SK-N-SH (cell line): ENCODE data around the gene KCTD15. TPM values are rescaled to one million over a fixed set of nuclear protein-coding genes. Genes with fewer than 3 reads are reported as not detected.

Experiments
- polyA plus RNA-seq, 3 experiments: library from polyadenylated mRNA; depleted of rRNA; stranded (reverse); fragments of >200 nt; gene quantifications; 2 replicates each; pipeline ENCODE4 v1.2.3, GENCODE V29; 2012

KCTD15 gene
- polyA plus RNA-seq, 1 of the 3 experiments (the other 2 are of a cell fraction): 15.5 TPM

Other genes with a start within 250 kb of the KCTD15 start
- gene CHST8, start 174.9 kb upstream of the KCTD15 start, polyA plus RNA-seq (2012; rRNA removed): 0.05 and 0.45 TPM in 2 replicates